ENCODE measurements around the gene ERCC1. TPM values are rescaled to one million over a fixed set of nuclear protein-coding genes. Genes with fewer than 3 reads are reported as not detected.
"Not testable (repeated sequence)": the region's sequence is repeated elsewhere in the genome, so short reads cannot be mapped to it uniquely, and the experiment has no call there.

Gene ERCC1
- polyA plus RNA-seq, 2 of the 4 experiments (the other 2 are of a cell fraction): 81.7 to 93.0 TPM

GRCh38 chr19:45410330-45410729 is 13.4 kb downstream of the ERCC1 start:
- H3K9me3 ChIP-seq; DNase-seq (ENCODE audit: low read depth in 1 of 2, low spot score in 1 of 2); H3K27ac ChIP-seq; ATAC-seq; H3K4me3 ChIP-seq; FAIRE-seq; H3K4me2 ChIP-seq: not testable (repeated sequence)
- peaks cover 11% of the 10 kb centered on the region for H3K4me1 ChIP-seq
- 97% methylated on average over 4 of the region's 4 CpGs for WGBS (ENCODE audit: missing lambda C conversion rate)
- ChIA-PET POLR2A (interaction anchor here (0.6 to 1.0 kb wide), 2 partner anchors 14 to 49 kb away, joined by 4 to 5 read pairs; no protein-coding TSS in a partner anchor), CTCF (interaction anchor here (1.1 to 1.8 kb wide), 2 partner anchors 18 to 148 kb away, joined by 3 to 6 read pairs; no protein-coding TSS in a partner anchor)
- 0 out of 2 replicates have a peak, but pooled peaks have one; percentile 40 for TF ChIP-seq HOXA7 (CRISPR knock-in tag; IDR thresholded peaks at IDR 0.05)

GRCh38 chr19:45409557-45409920 is 14.2 kb downstream of the ERCC1 start:
- Histone ChIP-seq H3K27ac (0 out of 6 replicates have a peak overlapping the region, but pooled peaks of 1 of the 2 experiments have one; percentile 3), H3K4me1 (peaks cover 11% of the 10 kb centered on the region), H3K4me2 (no peak overlapping the region), H3K4me3 (no peak overlapping the region), H3K9me3 (no peaks in the 10 kb centered on the region)
- 69% methylated on average over 4 of the region's 4 CpGs for WGBS (ENCODE audit: missing lambda C conversion rate)
- DNase-seq (ENCODE audit: low read depth in 1 of 2, low spot score in 1 of 2) (no peak), FAIRE-seq (no peak), ATAC-seq (no peak)
- ChIA-PET POLR2A (interaction anchor here (0.6 to 1.0 kb wide), 3 partner anchors 15 to 281 kb away, joined by 3 to 5 read pairs (median 4); no protein-coding TSS in a partner anchor), CTCF (interaction anchor here (1.0 to 3.1 kb wide), 6 partner anchors 11 to 273 kb away, joined by 3 to 17 read pairs (median 7); no protein-coding TSS in a partner anchor)
- TF ChIP-seq CHD2 (IDR thresholded peaks at IDR 0.05; ENCODE audit: low read length, partially characterized antibody) (no peak), ESRRA (IDR thresholded peaks at IDR 0.05; ENCODE audit: borderline replicate concordance, low read length) (no peak), ATOH8 (CRISPR knock-in tag; IDR thresholded peaks at IDR 0.05; ENCODE audit: low read depth) (no peak), POLR2AphosphoS2 (conservative IDR thresholded peaks at IDR 0.05; ENCODE audit: low read length) (0 out of 2 replicates have a peak, but pooled peaks have one; percentile 31)

- ChIA-PET CTCF (interaction anchor here (1.0 to 3.1 kb wide), 7 partner anchors 7 to 273 kb away, joined by 3 to 17 read pairs (median 8); no protein-coding TSS in a partner anchor), POLR2A (interaction anchor here (1.0 kb wide), 1 partner anchor 15 kb away, joined by 5 read pairs; no protein-coding TSS in a partner anchor)
- no peak for ATAC-seq
- WGBS (ENCODE audit: missing lambda C conversion rate): 83% methylated on average over 15 of the region's 15 CpGs
- Histone ChIP-seq H3K27ac (0 out of 6 replicates have a peak overlapping the region, but pooled peaks of 1 of the 2 experiments have one; percentile 3), H3K4me3 (no peak overlapping the region), H3K4me2 (no peak overlapping the region), H3K9me3 (no peaks in the 10 kb centered on the region), H3K4me1 (peaks cover 16% of the 10 kb centered on the region)
- no peak for TF ChIP-seq E2F6 (IDR thresholded peaks at IDR 0.05; ENCODE audit: borderline replicate concordance, low read depth)
- no peak for TF ChIP-seq EHF (CRISPR knock-in tag; IDR thresholded peaks at IDR 0.05)
- TF ChIP-seq POLR2AphosphoS2 (conservative IDR thresholded peaks at IDR 0.05; ENCODE audit: low read length): no peak
- TF ChIP-seq POLR2A (IDR thresholded peaks at IDR 0.05; ENCODE audit: low read length): no peak
- TF ChIP-seq HMGXB4 (CRISPR knock-in tag; IDR thresholded peaks at IDR 0.05; ENCODE audit: borderline replicate concordance): no peak
- no peak for TF ChIP-seq CHD2 (IDR thresholded peaks at IDR 0.05; ENCODE audit: low read length, partially characterized antibody)
- no peak for TF ChIP-seq MAFK (IDR thresholded peaks at IDR 0.05; ENCODE audit: partially characterized antibody)
- no peak for TF ChIP-seq BCL3 (IDR thresholded peaks at IDR 0.05)
- TF ChIP-seq MYC (IDR thresholded peaks at IDR 0.05; ENCODE audit: borderline replicate concordance, low read length): no peak
- no peak for TF ChIP-seq TFCP2L1 (CRISPR knock-in tag; IDR thresholded peaks at IDR 0.05)
- TF ChIP-seq RNF2 (IDR thresholded peaks at IDR 0.05; ENCODE audit: borderline replicate concordance, low read depth): no peak
- no peak for TF ChIP-seq ELK1 (IDR thresholded peaks at IDR 0.05; ENCODE audit: low read depth, low read length)
- no peak for TF ChIP-seq HES2 (IDR thresholded peaks at IDR 0.05)
- TF ChIP-seq NPAS2 (CRISPR knock-in tag; IDR thresholded peaks at IDR 0.05; ENCODE audit: borderline replicate concordance): no peak
- no peak for TF ChIP-seq USF2 (IDR thresholded peaks at IDR 0.05)
- no peak for FAIRE-seq
- no peak for DNase-seq (ENCODE audit: low read depth in 1 of 2, low spot score in 1 of 2)
These were observed 14.7 kb downstream of the ERCC1 start for GRCh38 chr19:45408830-45409556.

Measured in A549 (cell line).